HG03432 (cell line): Measurements from ENCODE around the gene ALAS1.
"Not testable (repeated sequence)": the region's sequence is repeated elsewhere in the genome, so short reads cannot be mapped to it uniquely, and the experiment has no call there.

Source experiments
- ATAC-seq: cut with Tn5 transposase; IDR thresholded peaks from one replicate; pipeline ENCODE4 v1.9.1; 2021; ENCODE audit warnings: mild to moderate bottlenecking, moderate library complexity; ENCODE audit not compliant: unreplicated experiment

ALAS1 gene

DNA sequence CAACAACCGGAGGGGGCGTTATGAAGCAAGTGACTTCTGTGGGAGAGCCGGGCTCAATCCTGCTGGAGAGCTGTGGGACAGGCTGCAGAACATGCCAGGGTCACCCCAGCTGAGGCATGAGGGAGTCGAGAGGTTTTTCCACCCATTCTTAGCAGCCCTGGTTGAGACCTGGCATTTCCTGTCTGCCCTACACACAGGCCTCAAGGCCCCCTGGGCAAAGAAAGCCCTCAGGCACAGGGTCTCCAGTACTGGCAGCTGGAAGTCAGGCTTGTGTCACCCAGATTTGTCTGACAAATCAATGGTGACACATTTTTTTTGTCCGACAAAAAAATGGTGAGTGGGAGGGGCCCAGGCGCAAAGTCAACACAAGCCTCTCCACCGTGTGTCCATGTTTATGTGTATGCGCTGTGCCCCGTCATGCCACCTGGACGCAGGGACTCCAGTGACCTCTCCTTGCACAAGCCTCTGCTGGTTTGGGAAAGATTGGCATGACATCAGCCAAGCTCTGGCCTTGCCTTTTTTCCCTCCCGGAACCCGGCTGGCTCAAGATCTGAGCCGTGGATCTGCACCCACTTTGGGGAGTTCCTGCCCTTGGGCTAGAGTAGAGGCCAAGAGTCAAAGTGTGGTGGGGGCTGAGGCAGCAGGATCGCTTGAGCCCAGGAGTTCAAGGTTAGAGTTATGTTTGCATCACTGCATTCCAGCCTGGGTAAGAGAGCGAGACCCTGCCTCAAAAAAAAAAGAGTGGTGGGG, 20.8 kb upstream of the ALAS1 start:
- no peak for ATAC-seq

DNA sequence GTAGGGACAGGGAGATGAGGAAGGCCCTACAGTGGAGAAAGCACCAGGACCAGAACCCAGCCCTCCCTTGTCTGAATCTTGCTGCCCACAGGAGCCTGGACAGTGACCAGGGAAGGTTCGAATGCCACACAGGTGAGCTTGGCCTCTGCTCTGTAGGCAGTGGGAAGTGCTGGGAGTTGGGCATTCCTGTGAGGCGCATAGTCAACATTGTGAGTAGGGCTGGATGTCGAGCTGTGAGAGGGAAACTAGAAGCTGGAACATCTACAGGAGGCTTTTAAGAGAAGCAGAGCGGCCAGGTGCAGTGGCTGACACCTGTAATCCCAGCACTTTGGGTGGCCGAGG, 20.3 kb upstream of the ALAS1 start:
- no peak for ATAC-seq

DNA sequence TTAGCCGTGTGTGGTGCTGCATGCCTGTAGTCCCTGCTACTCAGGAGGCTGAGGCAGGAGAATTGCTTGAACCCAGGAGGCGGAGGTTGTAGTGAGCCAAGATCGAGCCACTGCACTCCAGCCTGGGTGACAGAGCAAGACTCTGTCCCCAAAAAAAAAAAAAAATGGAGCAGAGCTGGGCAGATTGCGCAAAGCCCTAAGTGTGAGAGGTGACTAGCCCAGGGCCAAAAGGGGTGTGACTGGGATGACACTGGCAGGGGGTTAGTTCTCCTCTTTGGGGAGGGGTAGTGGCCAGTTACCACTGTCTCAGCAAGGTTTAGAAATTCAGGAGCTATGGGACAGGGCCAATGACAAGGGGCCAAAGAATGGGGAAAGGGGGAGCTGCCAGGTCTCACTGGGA, 19.8 kb upstream of the ALAS1 start:
- not testable (repeated sequence) for ATAC-seq

DNA sequence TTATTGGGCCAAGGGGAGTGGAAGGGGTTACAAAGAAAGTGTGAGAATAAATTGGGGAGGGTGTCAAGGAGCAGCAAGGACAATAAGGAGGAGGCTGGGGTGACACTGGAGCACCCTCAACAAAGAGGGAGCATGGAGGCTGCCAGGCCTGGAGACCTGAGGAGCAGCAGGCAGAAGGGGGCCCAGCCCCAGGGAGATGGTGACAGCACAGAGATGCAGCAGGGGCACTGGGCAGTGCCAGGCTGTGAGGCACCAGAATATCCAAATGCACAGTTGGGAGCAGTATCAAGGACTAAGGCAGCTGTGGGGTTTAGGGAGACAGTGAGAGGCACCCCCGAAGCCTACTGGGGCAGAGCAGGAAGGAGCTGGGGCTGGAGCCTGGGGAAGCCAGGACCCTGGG, 19.4 kb upstream of the ALAS1 start:
- ATAC-seq: no peak

DNA sequence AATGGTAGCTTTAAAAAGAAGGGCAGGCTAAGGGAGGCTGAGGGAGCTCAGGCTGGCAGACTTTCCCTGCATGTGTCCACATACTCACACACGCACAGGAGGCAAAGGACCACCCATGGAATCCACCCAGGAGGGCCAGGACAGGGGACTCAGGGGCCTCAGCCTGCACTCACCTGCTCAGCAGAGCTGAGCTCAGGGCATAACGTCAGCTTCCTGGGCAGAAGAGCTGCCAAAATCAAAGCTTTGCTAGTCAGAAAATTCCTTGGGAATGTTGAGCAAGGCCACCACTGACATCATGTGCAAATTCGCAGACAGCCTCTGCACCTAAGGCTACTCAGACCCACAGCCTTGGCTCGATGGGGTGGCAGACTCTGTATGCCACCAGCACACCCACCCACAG, 16.4 kb upstream of the ALAS1 start:
- ATAC-seq: no peak

DNA sequence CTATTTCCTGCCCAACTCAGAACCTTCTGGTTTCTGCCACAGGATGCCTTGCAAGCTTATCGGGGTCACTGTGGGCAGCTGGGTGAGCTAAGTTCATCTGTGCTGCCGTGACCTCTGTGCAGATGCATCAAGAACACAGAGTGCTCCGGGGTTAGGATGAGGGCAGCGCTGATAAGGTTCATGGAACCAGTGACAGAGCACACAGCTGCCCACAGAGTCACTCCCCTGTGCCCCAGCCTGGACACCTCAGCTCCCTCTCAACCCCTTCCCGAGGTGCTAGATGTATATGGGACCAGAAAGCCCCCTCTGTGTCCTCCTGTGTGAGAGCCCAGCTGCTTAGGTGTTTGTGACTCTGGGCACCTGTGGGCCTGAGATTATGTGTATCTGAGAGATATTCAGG, 15.8 kb upstream of the ALAS1 start:
- ATAC-seq: no peak

DNA sequence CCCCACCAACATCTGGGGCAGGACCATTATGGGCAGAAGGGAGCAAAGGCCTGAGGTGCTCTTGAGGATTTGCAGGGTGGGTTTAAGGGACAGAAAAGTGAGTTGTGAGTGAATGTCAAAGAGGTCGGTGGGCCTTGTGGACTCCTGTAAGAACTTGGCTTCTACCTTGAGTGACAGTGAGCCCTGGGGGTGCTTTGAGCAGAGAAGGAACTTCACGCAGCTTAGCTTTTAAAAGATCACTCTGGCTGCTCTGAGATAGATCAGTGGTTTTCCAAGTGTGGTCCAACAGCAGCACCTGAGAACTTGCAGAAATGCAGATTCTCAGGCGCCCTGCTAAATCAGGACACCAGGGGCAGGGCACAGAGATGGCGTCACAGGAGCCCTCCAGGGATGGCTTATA, 15.3 kb upstream of the ALAS1 start:
- no peak for ATAC-seq

DNA sequence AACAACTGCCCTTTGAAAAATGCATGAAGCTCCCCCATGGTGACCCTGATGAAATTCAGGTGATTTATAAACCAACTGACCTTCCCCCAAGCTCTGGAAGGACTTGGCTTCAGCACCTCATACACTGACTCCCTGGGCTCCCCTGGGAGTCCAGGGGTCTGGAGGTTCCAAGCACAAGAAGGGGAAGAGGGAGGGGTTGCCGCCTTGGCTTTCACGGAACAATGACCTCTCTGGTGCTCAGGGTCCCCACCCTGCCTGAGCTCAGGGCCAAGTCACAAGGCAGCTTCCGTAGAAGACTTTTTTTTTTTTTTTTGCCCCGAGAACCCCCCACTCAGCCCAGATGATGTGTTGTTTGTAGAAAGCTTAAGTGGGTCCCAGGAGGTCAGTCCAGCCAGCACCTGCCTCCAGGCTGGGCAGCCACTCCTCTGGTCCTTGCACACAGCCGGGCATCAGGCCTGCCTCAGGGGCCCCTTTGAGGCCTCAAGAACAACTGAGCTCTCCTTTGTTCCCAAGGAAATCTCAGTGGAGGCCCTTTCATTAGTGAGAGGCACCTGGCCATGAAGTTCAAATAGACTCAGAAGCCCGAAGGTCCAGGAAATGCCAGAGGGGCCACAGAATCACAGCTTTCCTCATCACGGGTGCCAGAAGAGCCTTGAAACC, 14.0 kb upstream of the ALAS1 start:
- no peak for ATAC-seq

DNA sequence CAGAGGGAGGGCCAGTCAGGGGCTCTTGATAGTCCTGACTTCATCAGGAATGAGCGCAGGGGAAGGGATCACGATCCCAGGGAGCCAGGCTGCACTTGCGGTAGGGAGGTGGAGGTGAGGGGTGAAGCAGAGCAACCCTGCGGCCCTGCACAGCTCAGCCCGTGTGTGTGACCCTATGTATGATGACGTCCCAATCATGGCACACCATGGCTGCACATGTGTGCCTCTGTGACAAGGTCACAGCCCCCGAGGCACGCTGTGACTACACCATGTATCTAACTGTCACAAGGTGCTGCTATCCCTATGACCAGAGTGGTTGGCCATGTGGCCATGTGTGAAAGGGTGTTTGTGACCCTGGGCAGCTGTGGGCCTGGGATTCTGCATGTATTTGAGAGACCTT, 13.3 kb upstream of the ALAS1 start:
- ATAC-seq: no peak

DNA sequence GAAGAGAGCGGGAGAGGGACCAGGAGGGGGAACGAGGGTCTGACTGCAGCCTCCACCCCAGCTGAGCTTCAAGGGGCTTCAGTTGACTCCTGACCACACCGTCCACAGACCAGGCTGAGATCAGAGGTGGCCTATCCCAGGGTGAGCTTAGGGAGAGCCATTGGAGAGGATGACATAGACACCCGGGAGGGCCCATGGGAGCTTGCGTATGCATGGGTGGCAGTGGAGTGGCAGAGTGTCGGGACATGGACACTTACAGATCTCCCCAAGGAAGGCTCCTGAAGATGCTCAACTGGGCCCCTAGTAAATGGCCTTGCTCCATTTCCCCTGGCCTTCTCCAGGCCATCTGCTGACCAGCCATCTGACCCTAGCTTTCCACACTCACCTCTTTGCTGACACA, 12.6 kb upstream of the ALAS1 start:
- ATAC-seq: no peak

DNA sequence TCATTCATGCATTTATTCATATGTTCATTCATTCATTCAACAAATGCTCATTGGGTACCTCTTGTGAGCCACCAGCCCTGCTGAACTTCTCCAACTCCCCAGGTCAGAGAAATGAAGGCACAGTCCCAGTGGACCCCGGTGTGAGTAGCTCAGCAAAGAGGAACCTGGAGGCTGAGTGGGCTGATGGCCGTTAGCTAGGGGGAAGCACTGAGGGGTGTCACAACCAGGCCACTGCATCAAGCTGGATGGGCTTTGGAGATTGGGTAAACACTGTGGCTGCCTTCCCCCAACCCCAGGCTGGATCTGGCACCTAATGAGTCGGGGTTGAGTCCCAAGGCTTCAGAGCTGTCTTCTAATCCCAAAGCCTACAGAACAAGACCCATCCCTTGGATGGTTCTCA, 12.1 kb upstream of the ALAS1 start:
- no peak for ATAC-seq

DNA sequence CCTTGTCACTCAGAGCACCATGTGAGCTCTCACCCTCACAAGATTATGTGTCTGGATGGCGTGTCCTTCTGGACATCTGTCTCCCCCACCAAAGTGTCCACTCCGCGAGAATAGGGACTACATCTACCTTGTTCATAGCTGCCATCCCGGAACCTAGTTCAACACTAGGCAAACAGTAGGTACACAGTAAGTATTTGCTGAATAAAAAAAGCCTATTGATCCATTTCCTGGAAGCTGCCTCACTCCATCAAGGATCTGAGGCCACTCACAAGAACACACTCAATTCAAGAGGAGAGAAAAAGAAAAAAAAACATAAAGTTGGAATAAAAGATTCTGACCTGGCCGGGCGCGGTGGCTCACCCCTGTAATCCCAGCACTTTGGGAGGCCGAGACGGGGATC, 11.2 kb upstream of the ALAS1 start:
- ATAC-seq: no peak

DNA sequence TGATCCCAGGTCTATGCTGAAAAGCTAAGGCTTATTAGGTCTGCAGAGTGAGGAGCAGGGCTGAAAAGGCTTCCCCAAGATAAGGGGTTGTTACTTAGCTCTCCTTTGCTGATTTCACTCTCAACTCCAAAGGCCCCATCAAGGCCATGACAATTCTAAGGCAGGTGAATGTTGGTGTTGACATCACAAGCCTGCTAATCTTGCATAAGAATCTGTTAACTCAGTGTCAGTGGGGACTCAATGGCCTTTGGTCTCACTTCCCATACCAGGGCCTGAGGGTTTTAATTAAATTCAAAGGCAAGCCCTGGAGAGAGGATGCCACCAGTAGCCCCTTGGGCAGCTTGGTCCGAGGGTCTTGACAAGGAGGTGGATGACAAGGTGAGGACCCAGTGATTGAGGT, 9.4 kb upstream of the ALAS1 start:
- ATAC-seq: no peak

DNA sequence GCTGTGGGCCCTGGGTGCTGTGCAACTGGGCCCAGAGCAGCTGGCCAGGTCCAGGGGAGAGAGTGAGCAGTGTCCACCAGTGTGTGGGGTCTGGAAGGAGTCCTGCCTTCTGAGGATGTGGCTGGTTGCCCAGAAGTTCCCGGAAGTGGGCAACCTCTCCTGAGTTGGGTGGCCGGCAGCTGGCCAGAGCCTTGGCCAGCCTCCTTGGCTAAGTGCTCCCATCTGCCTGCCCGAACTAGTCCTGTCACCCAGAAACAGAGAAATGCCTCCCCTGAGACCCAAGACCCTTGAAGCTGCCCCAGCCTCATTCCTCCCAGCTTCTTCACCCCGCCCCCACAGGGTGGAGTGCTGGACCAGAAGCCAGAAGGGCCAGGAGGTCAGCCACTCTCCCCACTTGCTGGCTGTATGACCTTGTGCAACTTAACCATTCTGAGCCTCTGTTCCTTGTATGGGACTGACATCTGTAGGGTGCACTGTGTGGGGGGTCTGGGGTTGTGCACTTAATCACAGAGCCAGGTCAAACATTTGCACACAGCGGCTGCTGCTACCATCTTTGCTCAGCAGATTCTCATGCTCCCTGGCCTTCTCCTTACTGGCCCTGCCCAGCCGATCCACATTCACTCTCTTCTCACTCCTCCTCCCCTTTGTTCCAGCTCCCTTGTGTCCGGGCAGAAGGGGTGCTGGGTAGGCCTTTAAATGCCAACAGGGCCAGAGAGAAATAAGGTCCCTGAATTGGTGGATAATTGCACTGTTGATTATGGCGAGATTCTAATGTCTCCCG, 7.5 kb upstream of the ALAS1 start:
- ATAC-seq: no peak

DNA sequence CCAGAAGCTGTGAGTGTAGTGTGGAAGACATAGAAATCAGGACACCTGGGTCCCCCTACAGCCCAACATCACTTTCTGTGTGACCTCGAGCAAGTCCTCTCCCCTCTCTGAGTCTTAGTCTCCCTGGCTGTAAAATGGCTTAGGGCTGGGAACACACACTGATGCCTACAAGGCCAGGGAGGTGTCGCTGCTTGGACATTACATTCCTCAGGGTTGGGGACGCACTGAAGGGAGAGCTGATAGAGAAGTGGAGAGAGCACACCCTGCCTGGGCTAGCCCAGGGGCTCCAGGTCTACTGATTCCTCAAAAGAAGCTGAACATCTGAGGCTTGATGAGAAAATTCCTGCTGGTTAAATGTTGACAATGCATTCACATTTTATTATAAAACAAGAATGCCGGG, 6.3 kb upstream of the ALAS1 start:
- ATAC-seq: no peak

DNA sequence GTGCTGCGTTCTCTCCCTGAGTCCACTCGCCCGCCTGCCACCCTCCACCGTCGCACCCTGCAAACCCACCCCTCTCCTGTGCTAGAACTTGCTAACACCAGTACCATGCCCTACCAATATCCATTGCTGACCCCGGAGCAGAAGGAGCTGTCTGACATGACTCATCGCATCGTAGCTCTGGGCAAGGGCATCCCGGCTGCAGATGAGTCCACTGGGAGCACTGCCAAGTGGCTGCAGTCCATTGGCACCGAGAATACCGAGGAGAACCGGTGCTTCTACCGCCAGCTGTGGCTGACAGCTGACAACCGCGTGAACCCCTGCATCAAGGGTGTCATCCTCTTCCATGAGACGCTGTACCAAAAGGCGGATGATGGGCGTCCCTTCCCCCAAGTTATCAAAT, 4.9 kb upstream of the ALAS1 start:
- no peak for ATAC-seq

DNA sequence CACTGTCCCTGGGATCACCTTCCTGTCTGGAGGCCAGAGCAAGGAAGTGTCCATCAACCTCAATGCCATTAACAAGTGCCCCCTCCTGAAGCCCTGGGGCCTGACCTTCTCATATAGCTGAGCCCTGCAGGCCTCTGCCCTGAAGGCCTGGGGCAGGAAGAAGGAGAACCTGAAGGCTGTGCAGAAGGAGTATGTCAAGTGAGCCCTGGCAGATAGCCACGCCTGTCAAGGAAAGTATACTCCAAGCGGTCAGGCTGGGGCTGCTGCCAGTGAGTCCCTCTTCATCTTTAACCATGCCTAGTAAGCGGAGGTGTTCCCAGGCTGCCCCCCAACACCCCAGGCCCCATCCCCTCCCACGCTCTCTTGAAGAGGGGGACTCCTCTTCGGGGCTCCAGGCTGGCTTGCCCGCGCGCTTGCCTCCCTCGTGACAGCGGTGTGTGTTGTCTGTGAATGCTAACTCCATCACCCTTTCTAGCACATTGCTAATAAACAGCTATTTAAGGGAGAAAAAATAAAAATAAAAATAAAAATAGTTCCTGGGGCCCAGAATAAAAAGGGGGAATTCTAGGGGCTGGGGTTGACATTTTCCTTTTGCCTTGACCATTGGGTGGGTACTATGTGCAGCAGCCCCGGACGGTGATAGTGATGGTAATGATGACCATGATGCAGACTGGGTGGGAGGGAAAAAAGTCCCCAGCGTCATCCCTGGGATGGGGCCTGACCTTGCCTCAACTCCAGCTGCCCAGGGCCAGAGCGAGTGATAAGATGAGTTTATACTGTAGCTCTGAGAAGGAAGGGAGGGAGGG, 3.3 kb upstream of the ALAS1 start:
- ATAC-seq: no peak

DNA sequence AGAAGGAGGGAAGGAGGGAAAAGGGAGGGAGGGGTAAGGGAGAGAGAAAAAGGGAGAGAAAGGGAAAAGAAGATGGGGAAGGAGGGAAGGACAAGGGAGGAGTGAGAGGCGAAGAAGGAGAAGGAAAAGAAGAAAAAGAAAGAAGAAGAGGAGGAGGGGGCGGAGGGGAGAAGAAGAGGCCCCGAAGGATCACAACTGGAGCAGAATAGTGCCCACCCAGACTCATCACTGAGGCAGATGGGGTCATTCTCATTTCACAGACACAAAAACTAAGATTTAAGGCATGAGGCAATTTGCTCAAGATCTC, 2.7 kb upstream of the ALAS1 start:
- no peak for ATAC-seq

DNA sequence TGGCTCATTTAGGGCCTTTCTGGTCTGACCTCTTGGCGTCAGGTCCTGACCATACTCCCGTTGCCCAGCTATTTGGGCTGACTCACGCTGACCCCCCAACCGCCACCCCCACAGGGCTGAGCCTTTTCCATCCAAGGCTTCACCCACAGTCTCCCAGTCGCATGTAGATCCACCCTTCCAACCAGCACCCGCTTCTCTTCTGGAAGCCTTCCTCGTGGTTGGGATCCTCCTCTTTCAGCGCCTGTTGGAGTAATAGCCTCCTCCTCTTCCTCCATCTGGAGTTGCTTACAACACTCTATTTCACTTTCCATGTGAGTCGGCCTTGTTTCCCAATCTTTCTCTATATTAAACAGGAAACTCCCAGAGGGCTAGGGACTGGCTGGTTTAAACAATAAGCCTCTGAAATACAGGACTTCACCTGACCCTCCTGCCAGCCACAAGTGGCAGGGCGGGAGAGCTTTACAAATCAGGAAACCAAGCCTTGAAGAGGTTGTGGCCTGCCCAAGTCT, 2.1 kb upstream of the ALAS1 start:
- no peak for ATAC-seq

DNA sequence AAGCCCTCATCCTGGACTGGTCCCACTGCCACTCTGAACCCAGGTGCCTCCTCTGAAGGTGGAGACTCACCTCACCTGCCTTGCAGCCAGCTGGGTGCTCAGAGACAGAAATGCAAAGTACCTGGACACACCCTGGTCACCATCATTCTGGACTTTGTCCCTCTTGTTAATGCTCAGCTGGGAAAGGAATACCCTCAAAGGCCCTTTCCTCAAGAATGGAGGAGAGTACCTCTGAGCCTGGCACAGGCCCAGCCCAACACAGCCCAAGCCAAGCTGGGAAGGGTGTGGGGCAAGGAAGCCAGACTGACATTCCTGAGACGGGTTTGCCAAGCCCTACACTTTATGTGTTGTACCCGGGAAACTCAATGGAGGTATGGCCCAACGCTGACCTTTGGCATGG, 983 bp upstream of the ALAS1 start:
- ATAC-seq: no peak

DNA sequence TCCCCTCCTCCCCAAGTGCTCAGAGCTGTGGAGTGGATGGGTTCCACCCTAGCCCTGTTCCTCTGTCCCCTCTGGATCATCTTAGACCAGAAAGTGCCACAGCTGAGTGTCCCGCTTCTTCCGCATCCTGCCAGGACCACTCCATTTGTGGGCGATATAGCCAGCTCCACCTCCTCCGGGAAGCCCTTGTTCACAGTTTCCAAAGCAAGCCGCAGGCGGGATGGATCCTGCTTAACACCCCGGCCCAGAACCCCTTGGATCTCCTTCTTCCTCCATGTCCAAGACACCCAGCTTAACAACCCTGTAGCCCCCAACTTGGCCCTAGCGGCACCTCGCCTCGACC, 490 bp upstream of the ALAS1 start:
- no peak for ATAC-seq
